A549 (cell line): ENCODE measurements around the gene ABHD17A. TPM values are rescaled to one million over a fixed set of nuclear protein-coding genes. Genes with fewer than 3 reads are reported as not detected.

Experiments
- ATAC-seq, 2 experiments: fragments of 200-7000 bp in 1 of 2; fragments of >200 bp in 1 of 2; cut with Nextera tagmentation in 1 of 2; cut with Tn5 transposase in 1 of 2; 3 replicates each; pipeline versions ENCODE4 v1.8.0 to v1.9.1; 2018 to 2020; ENCODE audit warnings: mild to moderate bottlenecking in 1 of 2, moderate library complexity in 1 of 2
- CTCF ChIA-PET: fragments of 300-600 bp; sonication (Branson Sonifier 250); formaldehyde crosslinking; extraction: SDS; loops from one replicate; lab custom pipeline; 2021; ENCODE audit warnings: antibody characterized with exemption, inconsistent platforms; lab: Yijun Ruan, JAX
- POLR2A ChIA-PET: fragments of 350-600 bp; formaldehyde crosslinking; extraction: SDS; loops from one replicate; lab custom pipeline; 2021; ENCODE audit warnings: antibody characterized with exemption, inconsistent platforms; lab: Yijun Ruan, JAX
- DNase-seq, 2 experiments: peaks; one replicate each; pipeline versions ENCODE4 v3.0.0 to v3.0.0-alpha.2; 2011 to 2016; ENCODE audit warnings: low read depth in 1 of 2, low spot score in 1 of 2
- FAIRE-seq: peaks from 2 replicates; lab custom pipeline; 2011; peaks lifted over from hg19 to GRCh38; lab: Jason Lieb, UNC
- H3K27ac ChIP-seq, 2 experiments: fragments of >200 bp; sonication (Bioruptor Twin); formaldehyde crosslinking; 3 replicates each; pipeline ENCODE4 v1.5.1; 2016 to 2017
- H3K4me1 ChIP-seq: fragments of >200 bp; sonication (Bioruptor Twin); formaldehyde crosslinking; 3 replicates; pipeline ENCODE4 v1.6.1; 2016
- H3K4me2 ChIP-seq: fragments of >200 bp; sonication (Bioruptor Twin); formaldehyde crosslinking; 3 replicates; pipeline ENCODE4 v1.6.1; 2016
- H3K4me3 ChIP-seq: fragments of >200 bp; sonication (Bioruptor Twin); formaldehyde crosslinking; 3 replicates; pipeline ENCODE4 v1.5.1; 2016
- H3K9me3 ChIP-seq: fragments of >200 bp; sonication (Bioruptor Twin); formaldehyde crosslinking; 3 replicates; pipeline ENCODE4 v1.6.1; 2016
- CEBPB ChIP-seq, 2 experiments: fragments of >200 bp in 1 of 2; sonication (Bioruptor Twin) in 1 of 2; formaldehyde crosslinking in 1 of 2; IDR thresholded peaks; 2 replicates each; pipeline ENCODE4 v1.6.1; 2012 to 2016
- CHD2 ChIP-seq: fragments of 150-350 bp; IDR thresholded peaks from 2 replicates; pipeline ENCODE4 v1.6.1; 2014; ENCODE audit warnings: low read length; ENCODE audit not compliant: partially characterized antibody
- ESRRA ChIP-seq: fragments of 150-350 bp; IDR thresholded peaks from 2 replicates; pipeline ENCODE4 v1.6.1; 2014; ENCODE audit warnings: mild to moderate bottlenecking, low read length, borderline replicate concordance
- HDAC2 ChIP-seq: fragments of 200-600 bp; sonication (generic); IDR thresholded peaks from 2 replicates; pipeline ENCODE4 v1.6.1; 2016
- HEYL ChIP-seq: fragments of 250-450 bp; sonication (Bioruptor Pico); IDR thresholded peaks from 2 replicates; pipeline ENCODE4 v1.8.0; 2021; ENCODE audit warnings: mild to moderate bottlenecking, moderate library complexity
- HOXA7 ChIP-seq: fragments of 250-450 bp; sonication (Bioruptor Pico); IDR thresholded peaks from 2 replicates; pipeline ENCODE4 v1.5.0; 2020; ENCODE audit warnings: mild to moderate bottlenecking, moderate library complexity
- JUN ChIP-seq, 2 experiments: fragments of >200 bp; sonication (Bioruptor Twin); formaldehyde crosslinking; IDR thresholded peaks; 2 replicates in 1 of 2; 3 replicates in 1 of 2; pipeline ENCODE4 v1.6.1; 2016 to 2017
- JUNB ChIP-seq: fragments of >200 bp; sonication (Bioruptor Twin); formaldehyde crosslinking; IDR thresholded peaks from 2 replicates; pipeline ENCODE4 v1.6.1; 2016
- MAFK ChIP-seq: fragments of 450-650 bp; IDR thresholded peaks from 2 replicates; pipeline ENCODE4 v1.6.1; 2014; ENCODE audit not compliant: partially characterized antibody
- NFE2L2 ChIP-seq: fragments of 150-350 bp; conservative IDR thresholded peaks from 2 replicates; pipeline ENCODE4 v1.6.1; 2014; ENCODE audit warnings: low read length
- NPAS2 ChIP-seq: fragments of 250-450 bp; sonication (Bioruptor Pico); IDR thresholded peaks from 2 replicates; pipeline ENCODE4 v1.8.0; 2022; ENCODE audit warnings: mild to moderate bottlenecking, moderate library complexity, borderline replicate concordance
- POLR2A ChIP-seq: IDR thresholded peaks from 2 replicates; pipeline ENCODE4 v1.6.1; 2012; ENCODE audit warnings: mild to moderate bottlenecking, low read length
- POLR2AphosphoS2 ChIP-seq: conservative IDR thresholded peaks from 2 replicates; pipeline ENCODE4 v1.6.1; 2012; ENCODE audit warnings: low read length, improper control_type of control experiment, inconsistent platforms
- RAD21 ChIP-seq, 2 experiments: fragments of >200 bp in 1 of 2; sonication (Bioruptor Twin) in 1 of 2; formaldehyde crosslinking in 1 of 2; IDR thresholded peaks in 1 of 2; conservative IDR thresholded peaks in 1 of 2; 2 replicates in 1 of 2; 3 replicates in 1 of 2; pipeline ENCODE4 v1.6.1; 2012 to 2018; ENCODE audit warnings: inconsistent platforms in 1 of 2
- RARB ChIP-seq: fragments of 250-450 bp; sonication (Bioruptor Pico); IDR thresholded peaks from 2 replicates; pipeline ENCODE4 v1.8.0; 2021; ENCODE audit warnings: mild to moderate bottlenecking, moderate library complexity
- RCOR1 ChIP-seq: fragments of 150-350 bp; IDR thresholded peaks from 2 replicates; pipeline ENCODE4 v1.6.1; 2014; ENCODE audit warnings: antibody characterized with exemption, low read length, low read depth
- RNF2 ChIP-seq: fragments of 200-600 bp; sonication (generic); IDR thresholded peaks from 2 replicates; pipeline ENCODE4 v1.6.1; 2016; ENCODE audit warnings: low read depth, mild to moderate bottlenecking, antibody characterized with exemption, moderate library complexity, borderline replicate concordance
- TFCP2L1 ChIP-seq: fragments of 250-450 bp; sonication (Bioruptor Pico); IDR thresholded peaks from 2 replicates; pipeline ENCODE4 v1.5.0; 2021; ENCODE audit warnings: mild to moderate bottlenecking
- whole genome bisulfite sequencing: methylation state at CpG from one replicate; pipeline ENCODE4 v1.1.6; 2017; ENCODE audit errors: missing lambda C conversion rate; 5-methylcytosine and 5-hydroxymethylcytosine counted together
- polyA plus RNA-seq, 4 experiments: library from polyadenylated mRNA; depleted of rRNA in 3 of 4; stranded (reverse); fragments of >200 nt; fragmentation: RNase III in 1 of 4; extraction: RNeasy Plus Mini Kit Qiagen cat#74134 plus additional on column Dnase treatment in 1 of 4; gene quantifications; 2 replicates in 3 of 4; 3 replicates in 1 of 4; pipeline ENCODE4 v1.2.3, GENCODE V29; 2011 to 2017
- TF ChIP-seq, protein P1 (sequence below): fragments of 250-450 bp; sonication (Bioruptor Pico); IDR thresholded peaks from 2 replicates; pipeline ENCODE4 v1.5.0; 2021; ENCODE audit warnings: mild to moderate bottlenecking, moderate library complexity, borderline replicate concordance
- TF ChIP-seq, protein P2 (sequence below): IDR thresholded peaks from 2 replicates; pipeline ENCODE4 v1.6.1; 2012
- TF ChIP-seq, protein P3 (sequence below): fragments of >200 bp; sonication (Bioruptor Twin); formaldehyde crosslinking; IDR thresholded peaks from 3 replicates; pipeline ENCODE4 v1.6.1; 2016
- TF ChIP-seq, protein P4 (sequence below): fragments of >200 bp; sonication (Bioruptor Twin); formaldehyde crosslinking; IDR thresholded peaks from 2 replicates; pipeline ENCODE4 v1.6.1; 2016
- TF ChIP-seq, protein P5 (sequence below): fragments of 450-650 bp; IDR thresholded peaks from 2 replicates; pipeline ENCODE4 v1.6.1; 2014; ENCODE audit warnings: antibody characterized with exemption
- TF ChIP-seq, protein P6 (sequence below): fragments of 150-350 bp; IDR thresholded peaks from 2 replicates; pipeline ENCODE4 v1.6.1; 2014; ENCODE audit warnings: low read depth, mild to moderate bottlenecking, low read length

Gene ABHD17A
- polyA plus RNA-seq, 2 of the 4 experiments (the other 2 are of a cell fraction) = 12.8 to 23.1 TPM

DNA sequence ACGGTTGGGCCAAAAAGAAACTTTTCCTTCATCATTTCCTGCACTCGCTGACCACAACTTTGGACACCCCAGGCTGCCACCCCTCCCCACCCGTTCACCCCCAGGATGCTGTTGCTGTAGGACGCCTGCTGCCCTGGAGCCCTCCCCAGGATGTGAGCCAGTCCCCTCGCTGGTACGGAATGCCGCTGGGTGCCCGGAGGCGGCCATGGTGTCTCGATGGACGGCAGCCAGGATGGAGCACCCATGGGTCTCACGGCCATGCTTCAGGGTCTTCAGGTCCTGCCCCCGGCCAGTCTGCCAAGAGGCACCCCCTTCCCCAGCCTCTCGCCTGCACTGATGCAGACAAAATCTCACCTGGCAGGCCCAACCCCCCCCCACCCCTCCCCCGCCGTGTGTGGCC is 40.2 kb upstream of the ABHD17A start:
- Histone ChIP-seq H3K4me2 (no peak overlapping the region), H3K4me1 (peaks cover 5% of the 10 kb centered on the region; the same call in 1 of the 3 replicates), H3K9me3 (no peaks in the 10 kb centered on the region), H3K4me3 (no peak overlapping the region), H3K27ac (no peak overlapping the region)
- ChIA-PET POLR2A (no interaction called here), CTCF (no interaction called here)
- WGBS = 90% methylated on average over 8 of the region's 16 CpGs
- no peak for ATAC-seq
- TF ChIP-seq HEYL (no peak), HDAC2 (no peak), RNF2 (no peak), ESRRA (no peak), NFE2L2 (no peak), NPAS2 (CRISPR knock-in tag) (no peak), POLR2AphosphoS2 (no peak)
- TF ChIP-seq, protein P1, sequence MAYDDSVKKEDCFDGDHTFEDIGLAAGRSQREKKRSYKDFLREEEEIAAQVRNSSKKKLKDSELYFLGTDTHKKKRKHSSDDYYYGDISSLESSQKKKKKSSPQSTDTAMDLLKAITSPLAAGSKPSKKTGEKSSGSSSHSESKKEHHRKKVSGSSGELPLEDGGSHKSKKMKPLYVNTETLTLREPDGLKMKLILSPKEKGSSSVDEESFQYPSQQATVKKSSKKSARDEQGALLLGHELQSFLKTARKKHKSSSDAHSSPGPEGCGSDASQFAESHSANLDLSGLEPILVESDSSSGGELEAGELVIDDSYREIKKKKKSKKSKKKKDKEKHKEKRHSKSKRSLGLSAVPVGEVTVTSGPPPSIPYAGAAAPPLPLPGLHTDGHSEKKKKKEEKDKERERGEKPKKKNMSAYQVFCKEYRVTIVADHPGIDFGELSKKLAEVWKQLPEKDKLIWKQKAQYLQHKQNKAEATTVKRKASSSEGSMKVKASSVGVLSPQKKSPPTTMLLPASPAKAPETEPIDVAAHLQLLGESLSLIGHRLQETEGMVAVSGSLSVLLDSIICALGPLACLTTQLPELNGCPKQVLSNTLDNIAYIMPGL (CRISPR knock-in tag) = no peak
- TF ChIP-seq, protein P2, sequence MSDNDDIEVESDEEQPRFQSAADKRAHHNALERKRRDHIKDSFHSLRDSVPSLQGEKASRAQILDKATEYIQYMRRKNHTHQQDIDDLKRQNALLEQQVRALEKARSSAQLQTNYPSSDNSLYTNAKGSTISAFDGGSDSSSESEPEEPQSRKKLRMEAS = no peak
- TF ChIP-seq, protein P3, sequence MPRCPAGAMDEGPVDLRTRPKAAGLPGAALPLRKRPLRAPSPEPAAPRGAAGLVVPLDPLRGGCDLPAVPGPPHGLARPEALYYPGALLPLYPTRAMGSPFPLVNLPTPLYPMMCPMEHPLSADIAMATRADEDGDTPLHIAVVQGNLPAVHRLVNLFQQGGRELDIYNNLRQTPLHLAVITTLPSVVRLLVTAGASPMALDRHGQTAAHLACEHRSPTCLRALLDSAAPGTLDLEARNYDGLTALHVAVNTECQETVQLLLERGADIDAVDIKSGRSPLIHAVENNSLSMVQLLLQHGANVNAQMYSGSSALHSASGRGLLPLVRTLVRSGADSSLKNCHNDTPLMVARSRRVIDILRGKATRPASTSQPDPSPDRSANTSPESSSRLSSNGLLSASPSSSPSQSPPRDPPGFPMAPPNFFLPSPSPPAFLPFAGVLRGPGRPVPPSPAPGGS = no peak
- FAIRE-seq = no peak
- DNase-seq = no peak

DNA sequence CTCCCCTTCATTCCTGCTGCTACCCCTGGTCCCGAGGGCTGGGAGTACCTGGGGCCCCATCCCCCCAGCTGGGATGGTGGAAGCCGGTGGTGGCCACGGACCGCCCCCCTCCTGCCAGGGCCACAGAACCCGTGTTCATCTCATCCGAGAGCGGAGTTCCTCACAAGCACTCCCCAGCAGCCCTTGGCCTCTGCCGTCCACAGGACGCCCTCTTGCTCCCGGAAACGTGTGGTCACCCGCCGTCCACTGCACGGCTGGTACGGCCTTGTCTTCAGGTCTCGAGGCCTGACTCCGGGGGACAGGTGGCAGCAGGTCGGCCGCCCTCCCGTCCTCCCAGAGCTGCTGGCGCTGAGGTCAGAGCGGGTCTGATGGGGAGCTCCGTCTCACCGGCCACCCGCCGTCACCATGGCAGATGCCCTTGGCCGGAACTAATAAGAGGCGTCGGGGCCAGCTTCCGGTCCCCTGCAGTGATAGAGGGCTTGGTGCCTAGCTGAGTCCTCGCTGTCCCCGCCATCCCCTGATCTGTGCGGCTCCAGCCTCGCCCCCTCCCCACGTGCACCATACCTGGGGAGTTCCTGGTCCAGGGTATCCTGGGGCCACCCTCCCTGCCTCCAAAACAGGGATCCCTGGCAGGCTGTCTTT is 39.1 kb upstream of the ABHD17A start:
- no peak overlapping the region for H3K4me3 ChIP-seq
- no peak for ATAC-seq
- H3K27ac ChIP-seq = no peak overlapping the region
- DNase-seq = no peak
- FAIRE-seq = no peak
- H3K4me2 ChIP-seq = no peak overlapping the region
- 98% methylated on average over 20 of the region's 35 CpGs for WGBS
- CTCF ChIA-PET = interaction anchor here (0.6 to 2.5 kb wide), 3 partner anchors 12 to 99 kb away, joined by 3 to 6 read pairs (median 5); no protein-coding TSS in a partner anchor
- TF ChIP-seq, protein P4, sequence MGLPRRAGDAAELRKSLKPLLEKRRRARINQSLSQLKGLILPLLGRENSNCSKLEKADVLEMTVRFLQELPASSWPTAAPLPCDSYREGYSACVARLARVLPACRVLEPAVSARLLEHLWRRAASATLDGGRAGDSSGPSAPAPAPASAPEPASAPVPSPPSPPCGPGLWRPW = no peak
- TF ChIP-seq NPAS2 (CRISPR knock-in tag) (no peak), JUN (IDR thresholded peaks at IDR 0.05) (no peak), RCOR1 (no peak), POLR2AphosphoS2 (no peak), RAD21 (conservative IDR thresholded peaks at IDR 0.05 in 1 of 2, IDR thresholded peaks at IDR 0.05 in 1 of 2) (no peak), CEBPB (IDR thresholded peaks at IDR 0.05) (no peak), JUNB (no peak), TFCP2L1 (CRISPR knock-in tag) (no peak), RARB (CRISPR knock-in tag) (no peak), MAFK (no peak), POLR2A (no peak), RNF2 (no peak), CHD2 (no peak), ESRRA (no peak), HOXA7 (CRISPR knock-in tag) (no peak)
- TF ChIP-seq, protein P5, sequence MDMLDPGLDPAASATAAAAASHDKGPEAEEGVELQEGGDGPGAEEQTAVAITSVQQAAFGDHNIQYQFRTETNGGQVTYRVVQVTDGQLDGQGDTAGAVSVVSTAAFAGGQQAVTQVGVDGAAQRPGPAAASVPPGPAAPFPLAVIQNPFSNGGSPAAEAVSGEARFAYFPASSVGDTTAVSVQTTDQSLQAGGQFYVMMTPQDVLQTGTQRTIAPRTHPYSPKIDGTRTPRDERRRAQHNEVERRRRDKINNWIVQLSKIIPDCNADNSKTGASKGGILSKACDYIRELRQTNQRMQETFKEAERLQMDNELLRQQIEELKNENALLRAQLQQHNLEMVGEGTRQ = no peak
- TF ChIP-seq, protein P6, sequence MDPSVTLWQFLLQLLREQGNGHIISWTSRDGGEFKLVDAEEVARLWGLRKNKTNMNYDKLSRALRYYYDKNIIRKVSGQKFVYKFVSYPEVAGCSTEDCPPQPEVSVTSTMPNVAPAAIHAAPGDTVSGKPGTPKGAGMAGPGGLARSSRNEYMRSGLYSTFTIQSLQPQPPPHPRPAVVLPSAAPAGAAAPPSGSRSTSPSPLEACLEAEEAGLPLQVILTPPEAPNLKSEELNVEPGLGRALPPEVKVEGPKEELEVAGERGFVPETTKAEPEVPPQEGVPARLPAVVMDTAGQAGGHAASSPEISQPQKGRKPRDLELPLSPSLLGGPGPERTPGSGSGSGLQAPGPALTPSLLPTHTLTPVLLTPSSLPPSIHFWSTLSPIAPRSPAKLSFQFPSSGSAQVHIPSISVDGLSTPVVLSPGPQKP = no peak
- POLR2A ChIA-PET = no interaction called here
- H3K9me3 ChIP-seq = no peaks in the 10 kb centered on the region
- no peaks in the 10 kb centered on the region for H3K4me1 ChIP-seq
